K562 (cell line): ENCODE results near the gene GUCY2F.

Source experiments
- TF ChIP-seq, protein P1 (sequence below), 3 experiments: IDR thresholded peaks in 2 of 3; conservative IDR thresholded peaks in 1 of 3; 2 replicates each; pipeline ENCODE4 v1.5.1; 2011 to 2012; ENCODE audit warnings: low read length in 3 of 3, mild to moderate bottlenecking in 3 of 3, control low read depth in 2 of 3, improper control_type of control experiment in 1 of 3, inconsistent platforms in 1 of 3, low read depth in 1 of 3, mixed read lengths in 1 of 3, moderate library complexity in 1 of 3; ENCODE audit not compliant: insufficient read depth in 2 of 3
- TF ChIP-seq, protein P2 (sequence below): fragments of 450-650 bp; formaldehyde crosslinking; IDR thresholded peaks from 2 replicates; pipeline ENCODE4 v1.4.0; 2022; ENCODE audit warnings: mild to moderate bottlenecking, moderate library complexity

DNA sequence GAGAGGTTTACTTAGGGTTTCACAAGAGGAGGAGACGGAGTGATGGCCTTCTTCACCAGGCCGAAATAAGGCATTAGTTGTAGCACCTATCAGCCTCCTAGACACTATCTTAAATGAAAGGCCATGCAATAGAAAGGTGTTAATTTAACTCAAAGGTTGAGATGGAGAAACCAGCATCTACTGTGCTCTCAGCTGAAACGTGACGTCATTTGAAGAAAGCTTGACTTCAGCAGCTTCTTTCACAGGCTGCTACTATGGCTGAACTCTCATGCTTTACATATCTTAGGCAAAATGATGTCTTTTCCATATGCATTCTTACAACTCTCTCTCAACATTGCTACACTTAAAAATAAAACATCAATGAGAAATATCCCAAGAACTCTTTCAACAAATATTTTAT lies 99.6 kb downstream of the GUCY2F start:
- TF ChIP-seq, protein P1, sequence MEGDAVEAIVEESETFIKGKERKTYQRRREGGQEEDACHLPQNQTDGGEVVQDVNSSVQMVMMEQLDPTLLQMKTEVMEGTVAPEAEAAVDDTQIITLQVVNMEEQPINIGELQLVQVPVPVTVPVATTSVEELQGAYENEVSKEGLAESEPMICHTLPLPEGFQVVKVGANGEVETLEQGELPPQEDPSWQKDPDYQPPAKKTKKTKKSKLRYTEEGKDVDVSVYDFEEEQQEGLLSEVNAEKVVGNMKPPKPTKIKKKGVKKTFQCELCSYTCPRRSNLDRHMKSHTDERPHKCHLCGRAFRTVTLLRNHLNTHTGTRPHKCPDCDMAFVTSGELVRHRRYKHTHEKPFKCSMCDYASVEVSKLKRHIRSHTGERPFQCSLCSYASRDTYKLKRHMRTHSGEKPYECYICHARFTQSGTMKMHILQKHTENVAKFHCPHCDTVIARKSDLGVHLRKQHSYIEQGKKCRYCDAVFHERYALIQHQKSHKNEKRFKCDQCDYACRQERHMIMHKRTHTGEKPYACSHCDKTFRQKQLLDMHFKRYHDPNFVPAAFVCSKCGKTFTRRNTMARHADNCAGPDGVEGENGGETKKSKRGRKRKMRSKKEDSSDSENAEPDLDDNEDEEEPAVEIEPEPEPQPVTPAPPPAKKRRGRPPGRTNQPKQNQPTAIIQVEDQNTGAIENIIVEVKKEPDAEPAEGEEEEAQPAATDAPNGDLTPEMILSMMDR (IDR thresholded peaks at IDR 0.05 in 2 of 3, conservative IDR thresholded peaks at IDR 0.05 in 1 of 3; ENCODE audit: insufficient read depth in 2 of 3, low read depth in 1 of 3, low read length in 3 of 3): no peak
- TF ChIP-seq, protein P2, sequence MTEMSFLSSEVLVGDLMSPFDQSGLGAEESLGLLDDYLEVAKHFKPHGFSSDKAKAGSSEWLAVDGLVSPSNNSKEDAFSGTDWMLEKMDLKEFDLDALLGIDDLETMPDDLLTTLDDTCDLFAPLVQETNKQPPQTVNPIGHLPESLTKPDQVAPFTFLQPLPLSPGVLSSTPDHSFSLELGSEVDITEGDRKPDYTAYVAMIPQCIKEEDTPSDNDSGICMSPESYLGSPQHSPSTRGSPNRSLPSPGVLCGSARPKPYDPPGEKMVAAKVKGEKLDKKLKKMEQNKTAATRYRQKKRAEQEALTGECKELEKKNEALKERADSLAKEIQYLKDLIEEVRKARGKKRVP: no peak
